HG02981 (cell line): ENCODE results near the gene CYP26B1.

Experiments
- ATAC-seq: cut with Tn5 transposase; IDR thresholded peaks from one replicate; pipeline ENCODE4 v1.9.1; 2021; ENCODE audit warnings: mild to moderate bottlenecking, moderate library complexity; ENCODE audit not compliant: unreplicated experiment

Gene CYP26B1

GRCh38 chr2:72084584-72084976 is 63.1 kb downstream of the CYP26B1 start:
- ATAC-seq, result no peak

- no peak for ATAC-seq
These were observed 63.7 kb downstream of the CYP26B1 start for GRCh38 chr2:72083751-72084583.

- ATAC-seq, result no peak
These were observed 64.8 kb downstream of the CYP26B1 start for GRCh38 chr2:72082887-72083286.

GRCh38 chr2:72082021-72082601 is 65.6 kb downstream of the CYP26B1 start:
- no peak for ATAC-seq

- ATAC-seq, result no peak
These were observed 66.2 kb downstream of the CYP26B1 start for GRCh38 chr2:72081451-72081850.

- no peak for ATAC-seq
These were observed 67.1 kb downstream of the CYP26B1 start for GRCh38 chr2:72080286-72081145.
